ENCODE data around the gene GDAP2. TPM values are rescaled to one million over a fixed set of nuclear protein-coding genes. Genes with fewer than 3 reads are reported as not detected.
A peak's percentile ranks its signal among the peaks of the same experiment; 100 is the strongest.

The GDAP2 gene
- total and polyA plus RNA-seq, 2 donors (not counting 3 experiments of a cell fraction or from before 2014, with no cell fraction given), result 4.5 to 21.5 TPM

- Histone ChIP-seq H3K4me1 (ENCODE audit: control insufficient read depth, extremely low read depth, insufficient read depth, low read length) (peaks cover 25% of the 10 kb centered on the region), H3K79me2 (ENCODE audit: control insufficient read depth, insufficient read depth, low read length) (no peaks in the 10 kb centered on the region), H4K20me1 (replicated peaks; ENCODE audit: control insufficient read depth, extremely low read depth, insufficient read depth, low read length) (no peaks in the 10 kb centered on the region), H3K4me3 (replicated peaks in 1 of 3; ENCODE audit: insufficient read depth in 1 of 3, low read depth in 1 of 3, low read length in 3 of 3) (no peak overlapping the region), H3K36me3 (ENCODE audit: control insufficient read depth in 2 of 2, extremely low read depth in 1 of 2, insufficient read depth in 2 of 2, low read length in 2 of 2) (no peaks in the 10 kb centered on the region), H2AFZ (ENCODE audit: low read depth, low read length) (no peak overlapping the region), H3K27ac (ENCODE audit: insufficient read depth, low read depth, low read length) (no peak overlapping the region), H3K27me3 (ENCODE audit: control insufficient read depth in 2 of 2, insufficient read depth in 2 of 2, low read length in 2 of 2) (no peaks in the 10 kb centered on the region), H3K9me3 (replicated peaks; ENCODE audit: control insufficient read depth, insufficient read depth, low read length) (no peaks in the 10 kb centered on the region), H3K9ac (replicated peaks; ENCODE audit: extremely low read depth, insufficient read depth, low read length) (no peak overlapping the region), H3K9me1 (replicated peaks; ENCODE audit: control insufficient read depth, extremely low read depth, insufficient read depth, low read length) (no peaks in the 10 kb centered on the region), H3K4me2 (ENCODE audit: insufficient read depth, low read length) (no peak overlapping the region)
- DNase-seq (ENCODE audit: low read depth, low spot score) (peak; percentile 12), FAIRE-seq (no peak)
- TF ChIP-seq MAX (IDR thresholded peaks at IDR 0.05; ENCODE audit: insufficient read depth, insufficient read length) (no peak), MYC (IDR thresholded peaks at IDR 0.05; ENCODE audit: low read depth, low read length) (no peak), POLR2A (IDR thresholded peaks at IDR 0.05; ENCODE audit: low read depth, low read length) (no peak), JUN (IDR thresholded peaks at IDR 0.05; ENCODE audit: borderline replicate concordance, insufficient read depth, insufficient read length, low read depth) (no peak), FOS (IDR thresholded peaks at IDR 0.05; ENCODE audit: borderline replicate concordance, insufficient read depth, low read length) (no peak), EZH2 (IDR thresholded peaks at IDR 0.05; ENCODE audit: borderline replicate concordance, low read depth, low read length, severe bottlenecking) (no peak), POLR2AphosphoS5 (IDR thresholded peaks at IDR 0.05; ENCODE audit: insufficient read depth, low read depth, low read length) (no peak), GATA2 (IDR thresholded peaks at IDR 0.05; ENCODE audit: insufficient read depth, insufficient read length, low read depth, low read length) (no peak)
- TF ChIP-seq, protein P1, sequence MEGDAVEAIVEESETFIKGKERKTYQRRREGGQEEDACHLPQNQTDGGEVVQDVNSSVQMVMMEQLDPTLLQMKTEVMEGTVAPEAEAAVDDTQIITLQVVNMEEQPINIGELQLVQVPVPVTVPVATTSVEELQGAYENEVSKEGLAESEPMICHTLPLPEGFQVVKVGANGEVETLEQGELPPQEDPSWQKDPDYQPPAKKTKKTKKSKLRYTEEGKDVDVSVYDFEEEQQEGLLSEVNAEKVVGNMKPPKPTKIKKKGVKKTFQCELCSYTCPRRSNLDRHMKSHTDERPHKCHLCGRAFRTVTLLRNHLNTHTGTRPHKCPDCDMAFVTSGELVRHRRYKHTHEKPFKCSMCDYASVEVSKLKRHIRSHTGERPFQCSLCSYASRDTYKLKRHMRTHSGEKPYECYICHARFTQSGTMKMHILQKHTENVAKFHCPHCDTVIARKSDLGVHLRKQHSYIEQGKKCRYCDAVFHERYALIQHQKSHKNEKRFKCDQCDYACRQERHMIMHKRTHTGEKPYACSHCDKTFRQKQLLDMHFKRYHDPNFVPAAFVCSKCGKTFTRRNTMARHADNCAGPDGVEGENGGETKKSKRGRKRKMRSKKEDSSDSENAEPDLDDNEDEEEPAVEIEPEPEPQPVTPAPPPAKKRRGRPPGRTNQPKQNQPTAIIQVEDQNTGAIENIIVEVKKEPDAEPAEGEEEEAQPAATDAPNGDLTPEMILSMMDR (IDR thresholded peaks at IDR 0.05; ENCODE audit: extremely low read depth in 1 of 2, insufficient read depth in 1 of 2, low read depth in 1 of 2, low read length in 2 of 2), result no peak
- intact Hi-C loops (cut with micrococcal nuclease) (loop anchor here (10.0 kb wide), 1 partner anchor 743 kb away; no protein-coding TSS in a partner anchor), dilution Hi-C loops (cut with MboI; ENCODE audit: extremely low pct_ligation_motif_present, low sequenced_read_pairs) (no loop called here)
- POLR2A ChIA-PET, result no interaction called here
- CTCF ChIA-PET, result interaction anchor here (0.9 to 1.0 kb wide), 2 partner anchors 11 to 14 kb away, joined by 3 read pairs; no protein-coding TSS in a partner anchor
- no TSS peak for BruUV-seq (replicated peaks)
Measured at GRCh38 chr1:117828201-117828600, 101.2 kb downstream of the GDAP2 start.

Measured in endothelial cell of umbilical vein (primary cell).